Measurements from ENCODE around the gene SCEL.

Gene SCEL

DNA sequence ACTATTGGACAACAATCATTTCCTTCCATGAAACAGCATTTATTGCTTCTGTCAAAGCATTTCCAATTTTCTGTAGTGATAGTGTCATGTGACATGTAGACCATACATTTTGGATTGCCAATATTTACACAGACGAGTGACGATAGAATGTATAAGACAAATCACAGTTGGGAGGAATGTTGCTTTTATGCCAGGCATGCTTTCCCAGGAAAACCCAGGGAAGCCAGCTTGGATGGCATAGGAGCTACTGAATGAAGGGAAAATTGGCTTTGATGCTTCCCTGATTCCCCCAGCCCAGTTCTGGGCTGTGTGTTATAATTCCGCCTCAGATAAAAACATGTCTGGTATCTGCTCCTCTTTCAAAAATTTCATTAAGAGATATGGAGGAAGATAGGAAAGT, 22.5 kb downstream of the SCEL start:
- CTCF ChIA-PET = no interaction called here
- POLR2A ChIA-PET = no interaction called here
- TF ChIP-seq TARDBP (IDR thresholded peaks at IDR 0.05) = no peak
- no peak for DNase-seq (ENCODE audit: extremely low spot score)

- ChIA-PET POLR2A (no interaction called here), CTCF (interaction anchor here (0.7 to 1.0 kb wide), 2 partner anchors 22 to 177 kb away, joined by 3 read pairs; no protein-coding TSS in a partner anchor)
- no peak for TF ChIP-seq FOXA1 (IDR thresholded peaks at IDR 0.05)
- no peak for TF ChIP-seq FOXM1 (IDR thresholded peaks at IDR 0.05; ENCODE audit: borderline replicate concordance)
- TF ChIP-seq TARDBP (IDR thresholded peaks at IDR 0.05) = no peak
- TF ChIP-seq BHLHE40 (IDR thresholded peaks at IDR 0.05; ENCODE audit: borderline replicate concordance) = no peak
- no peak for TF ChIP-seq LEF1 (IDR thresholded peaks at IDR 0.05; ENCODE audit: borderline replicate concordance)
- no peak for TF ChIP-seq CTBP1 (IDR thresholded peaks at IDR 0.05; ENCODE audit: borderline replicate concordance)
- no peak for TF ChIP-seq ARNT (IDR thresholded peaks at IDR 0.05)
- no peak for TF ChIP-seq NFRKB (IDR thresholded peaks at IDR 0.05)
- no peak for TF ChIP-seq FOXK2 (IDR thresholded peaks at IDR 0.05)
- no peak for TF ChIP-seq ELF4 (IDR thresholded peaks at IDR 0.05)
- no peak for TF ChIP-seq PKNOX1 (IDR thresholded peaks at IDR 0.05)
- TF ChIP-seq ZNF384 (IDR thresholded peaks at IDR 0.05) = no peak
- DNase-seq (ENCODE audit: extremely low spot score) = no peak
These were observed 27.6 kb downstream of the SCEL start for GRCh38 chr13:77563111-77563510.

- POLR2A ChIA-PET = no interaction called here
- TF ChIP-seq FOXA1 (IDR thresholded peaks at IDR 0.05) (no peak), ARNT (IDR thresholded peaks at IDR 0.05) (no peak), PKNOX1 (IDR thresholded peaks at IDR 0.05) (no peak), SP1 (IDR thresholded peaks at IDR 0.05) (no peak), L3MBTL2 (conservative IDR thresholded peaks at IDR 0.05) (no peak), TARDBP (IDR thresholded peaks at IDR 0.05) (no peak), FOXM1 (IDR thresholded peaks at IDR 0.05; ENCODE audit: borderline replicate concordance) (no peak), HDGF (IDR thresholded peaks at IDR 0.05; ENCODE audit: borderline replicate concordance) (no peak), ZNF384 (IDR thresholded peaks at IDR 0.05) (no peak), SUZ12 (IDR thresholded peaks at IDR 0.05) (no peak), ELF4 (IDR thresholded peaks at IDR 0.05) (no peak), LEF1 (IDR thresholded peaks at IDR 0.05; ENCODE audit: borderline replicate concordance) (no peak), NFRKB (IDR thresholded peaks at IDR 0.05) (no peak), CTBP1 (IDR thresholded peaks at IDR 0.05; ENCODE audit: borderline replicate concordance) (no peak), FOXK2 (IDR thresholded peaks at IDR 0.05) (no peak), BHLHE40 (IDR thresholded peaks at IDR 0.05; ENCODE audit: borderline replicate concordance) (no peak)
- peak; percentile 55 for DNase-seq (ENCODE audit: extremely low spot score)
- CTCF ChIA-PET = interaction anchor here (0.8 to 1.2 kb wide), 4 partner anchors 28 to 121 kb away, joined by 3 to 11 read pairs (median 4); no protein-coding TSS in a partner anchor
These were observed 30.1 kb downstream of the SCEL start for GRCh38 chr13:77565635-77566034.

DNA sequence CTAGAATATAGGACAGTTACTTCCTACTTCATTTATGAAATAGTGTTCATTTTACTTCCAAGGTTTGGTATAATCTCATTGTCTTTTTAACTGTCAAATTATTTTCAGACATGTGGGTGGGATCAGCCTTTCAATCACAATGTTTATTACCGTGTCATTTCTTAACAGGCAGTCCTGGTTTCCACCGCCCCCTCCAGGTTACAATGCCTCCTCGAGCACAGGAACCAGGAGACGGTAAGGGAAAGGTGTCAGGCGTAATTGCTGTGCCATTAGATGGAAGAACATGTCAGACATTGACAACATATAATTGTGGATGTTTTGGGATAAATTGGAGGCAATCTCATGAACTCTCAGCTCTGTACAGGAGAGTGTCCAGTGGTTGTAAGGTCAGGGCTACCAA, 36.5 kb downstream of the SCEL start:
- no peak for TF ChIP-seq FOXM1 (IDR thresholded peaks at IDR 0.05; ENCODE audit: borderline replicate concordance)
- no peak for TF ChIP-seq ZNF384 (IDR thresholded peaks at IDR 0.05)
- no peak for TF ChIP-seq L3MBTL2 (conservative IDR thresholded peaks at IDR 0.05)
- TF ChIP-seq PKNOX1 (IDR thresholded peaks at IDR 0.05) = peak; percentile 60
- no peak for TF ChIP-seq CTBP1 (IDR thresholded peaks at IDR 0.05; ENCODE audit: borderline replicate concordance)
- no peak for TF ChIP-seq LEF1 (IDR thresholded peaks at IDR 0.05; ENCODE audit: borderline replicate concordance)
- ChIA-PET POLR2A (no interaction called here), CTCF (no interaction called here)
- no peak for DNase-seq (ENCODE audit: extremely low spot score)

GRCh38 chr13:77574096-77574495, 38.6 kb downstream of the SCEL start:
- POLR2A ChIA-PET = no interaction called here
- CTCF ChIA-PET = no interaction called here
- DNase-seq (ENCODE audit: extremely low spot score) = no peak
- TF ChIP-seq ELF4 (IDR thresholded peaks at IDR 0.05) (no peak), ZNF384 (IDR thresholded peaks at IDR 0.05) (no peak), HDGF (IDR thresholded peaks at IDR 0.05; ENCODE audit: borderline replicate concordance) (no peak), FOXM1 (IDR thresholded peaks at IDR 0.05; ENCODE audit: borderline replicate concordance) (no peak), PKNOX1 (IDR thresholded peaks at IDR 0.05) (no peak), FOXA1 (IDR thresholded peaks at IDR 0.05) (no peak), L3MBTL2 (conservative IDR thresholded peaks at IDR 0.05) (no peak), FOXK2 (IDR thresholded peaks at IDR 0.05) (no peak)

DNA sequence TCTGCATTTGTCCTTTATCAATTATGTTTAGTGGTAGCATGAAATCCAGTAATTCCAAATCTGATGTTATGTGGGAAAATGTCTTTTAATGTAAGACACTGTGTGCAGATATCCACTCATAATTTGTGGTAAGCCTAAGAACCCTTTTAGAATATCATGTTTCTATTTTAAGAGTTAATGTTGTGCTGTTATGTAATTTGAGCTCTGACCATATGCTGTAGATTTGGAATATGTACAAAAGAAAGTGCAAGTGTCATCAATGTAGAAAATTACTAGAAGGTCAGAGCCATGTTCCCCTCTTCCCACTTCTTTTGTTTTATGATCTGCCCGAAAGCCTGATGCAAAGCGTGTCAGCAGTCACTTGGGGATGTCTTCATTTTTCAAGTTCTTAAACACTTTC, 44.5 kb downstream of the SCEL start:
- CTCF ChIA-PET = no interaction called here
- POLR2A ChIA-PET = no interaction called here
- DNase-seq (ENCODE audit: extremely low spot score) = no peak
- TF ChIP-seq CTBP1 (IDR thresholded peaks at IDR 0.05; ENCODE audit: borderline replicate concordance) = no peak
- TF ChIP-seq FOXM1 (IDR thresholded peaks at IDR 0.05; ENCODE audit: borderline replicate concordance) = no peak
- no peak for TF ChIP-seq LEF1 (IDR thresholded peaks at IDR 0.05; ENCODE audit: borderline replicate concordance)
- TF ChIP-seq NFRKB (IDR thresholded peaks at IDR 0.05) = no peak
- no peak for TF ChIP-seq ARNT (IDR thresholded peaks at IDR 0.05)
- no peak for TF ChIP-seq SP1 (IDR thresholded peaks at IDR 0.05)
- TF ChIP-seq PKNOX1 (IDR thresholded peaks at IDR 0.05) = no peak
- no peak for TF ChIP-seq ZNF384 (IDR thresholded peaks at IDR 0.05)
- no peak for TF ChIP-seq TARDBP (IDR thresholded peaks at IDR 0.05)
- TF ChIP-seq FOXA1 (IDR thresholded peaks at IDR 0.05) = no peak
- no peak for TF ChIP-seq L3MBTL2 (conservative IDR thresholded peaks at IDR 0.05)
